Measurements from ENCODE around the gene LAMTOR4.

GRCh38 chr7:100152937-100153666, 4.4 kb downstream of the LAMTOR4 start:
- TF ChIP-seq CTCF (IDR thresholded peaks at IDR 0.05; ENCODE audit: insufficient read depth, low read length) (no peak), POLR2AphosphoS5 (IDR thresholded peaks at IDR 0.05; ENCODE audit: low read depth) (no peak), REST (IDR thresholded peaks at IDR 0.05; ENCODE audit: insufficient replicate concordance, low read depth) (no peak), SPI1 (IDR thresholded peaks at IDR 0.05; ENCODE audit: borderline replicate concordance, low read depth) (no peak)

All from HL-60 (cell line).